GM12874 (cell line): Measurements from ENCODE around the gene CD59.

Experiments
- TF ChIP-seq, protein P1 (sequence below): IDR thresholded peaks from 2 replicates; pipeline ENCODE4 v1.5.1; 2011; ENCODE audit warnings: low read depth, mild to moderate bottlenecking, control low read depth, low read length, moderate library complexity; ENCODE audit not compliant: insufficient read depth

CD59 gene

DNA sequence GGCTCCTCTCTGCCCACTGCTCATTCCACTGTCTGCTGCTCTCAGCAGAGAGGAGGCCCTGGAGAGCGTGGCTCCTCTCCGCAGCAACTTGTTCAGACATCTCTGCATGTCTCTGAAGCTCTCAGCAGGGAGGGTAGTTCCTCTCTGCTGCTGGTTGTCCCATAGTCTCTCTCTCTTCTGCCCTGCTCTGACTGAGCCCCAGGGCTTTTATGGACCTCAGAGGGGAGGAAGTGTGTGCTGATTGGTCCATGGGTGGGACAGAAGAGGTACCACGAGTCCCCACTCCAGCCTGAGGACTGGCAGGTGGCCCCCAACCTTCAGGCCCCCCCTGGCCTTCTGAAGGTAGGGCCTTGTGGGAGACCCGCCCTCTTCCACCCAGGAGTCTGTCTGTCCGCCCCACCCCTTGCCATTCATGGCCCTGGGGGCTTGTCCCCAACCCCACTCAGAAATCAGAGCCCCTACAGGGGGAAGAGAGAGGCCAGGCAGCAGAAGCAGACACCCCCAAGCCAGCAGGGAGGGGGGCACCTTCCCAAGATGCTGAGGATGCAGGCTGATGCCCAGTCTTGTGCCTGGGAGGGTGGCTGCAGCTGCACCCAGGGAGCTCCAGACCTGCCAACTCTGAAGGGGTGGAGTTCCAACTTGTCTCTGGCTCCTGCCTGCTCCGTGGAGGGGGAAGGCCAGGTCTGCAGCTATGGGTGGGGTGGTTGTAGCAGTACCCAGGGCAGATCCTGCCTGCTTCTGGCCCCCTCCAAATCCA, 70.7 kb downstream of the CD59 start:
- TF ChIP-seq, protein P1, sequence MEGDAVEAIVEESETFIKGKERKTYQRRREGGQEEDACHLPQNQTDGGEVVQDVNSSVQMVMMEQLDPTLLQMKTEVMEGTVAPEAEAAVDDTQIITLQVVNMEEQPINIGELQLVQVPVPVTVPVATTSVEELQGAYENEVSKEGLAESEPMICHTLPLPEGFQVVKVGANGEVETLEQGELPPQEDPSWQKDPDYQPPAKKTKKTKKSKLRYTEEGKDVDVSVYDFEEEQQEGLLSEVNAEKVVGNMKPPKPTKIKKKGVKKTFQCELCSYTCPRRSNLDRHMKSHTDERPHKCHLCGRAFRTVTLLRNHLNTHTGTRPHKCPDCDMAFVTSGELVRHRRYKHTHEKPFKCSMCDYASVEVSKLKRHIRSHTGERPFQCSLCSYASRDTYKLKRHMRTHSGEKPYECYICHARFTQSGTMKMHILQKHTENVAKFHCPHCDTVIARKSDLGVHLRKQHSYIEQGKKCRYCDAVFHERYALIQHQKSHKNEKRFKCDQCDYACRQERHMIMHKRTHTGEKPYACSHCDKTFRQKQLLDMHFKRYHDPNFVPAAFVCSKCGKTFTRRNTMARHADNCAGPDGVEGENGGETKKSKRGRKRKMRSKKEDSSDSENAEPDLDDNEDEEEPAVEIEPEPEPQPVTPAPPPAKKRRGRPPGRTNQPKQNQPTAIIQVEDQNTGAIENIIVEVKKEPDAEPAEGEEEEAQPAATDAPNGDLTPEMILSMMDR, result no peak

DNA sequence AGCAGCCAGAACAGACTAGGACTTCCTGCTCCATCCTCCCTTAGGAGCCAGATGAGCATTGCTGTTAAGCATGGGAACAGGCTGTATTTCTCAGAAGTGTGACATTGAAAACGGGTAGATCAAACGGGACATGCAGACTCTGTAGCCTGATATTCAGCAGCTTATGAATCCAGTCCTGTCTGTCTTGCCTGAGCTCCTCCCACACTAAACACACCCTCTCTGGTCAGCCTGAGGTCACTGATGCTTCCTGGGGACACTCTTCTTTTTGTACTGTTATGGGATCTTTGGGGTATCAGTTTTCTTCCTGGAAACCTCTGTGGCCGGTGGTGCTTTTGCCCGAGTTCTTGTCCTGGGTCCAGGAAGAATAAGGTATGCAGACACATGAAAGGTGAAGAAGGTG, 71.4 kb downstream of the CD59 start:
- TF ChIP-seq, protein P1, result no peak

DNA sequence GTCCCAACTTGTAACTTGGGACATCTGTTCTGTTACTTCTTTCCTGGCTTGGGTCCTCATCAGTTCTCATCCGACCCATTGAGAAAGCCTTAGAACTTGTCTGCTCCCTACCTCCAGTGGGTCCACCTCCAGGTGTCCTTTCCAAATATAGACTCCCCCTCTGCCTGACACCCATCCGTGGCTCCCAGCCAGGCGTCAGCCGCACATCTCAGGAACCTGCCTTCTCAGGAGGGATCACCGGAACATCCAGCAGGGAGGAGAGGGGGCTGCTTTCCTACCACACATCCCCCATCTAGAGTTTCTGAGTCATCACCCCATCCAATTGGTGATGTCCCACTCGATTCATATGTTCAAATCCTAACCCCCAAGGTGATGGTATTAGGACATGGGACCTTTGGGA, 72.1 kb downstream of the CD59 start:
- TF ChIP-seq, protein P1, result no peak

DNA sequence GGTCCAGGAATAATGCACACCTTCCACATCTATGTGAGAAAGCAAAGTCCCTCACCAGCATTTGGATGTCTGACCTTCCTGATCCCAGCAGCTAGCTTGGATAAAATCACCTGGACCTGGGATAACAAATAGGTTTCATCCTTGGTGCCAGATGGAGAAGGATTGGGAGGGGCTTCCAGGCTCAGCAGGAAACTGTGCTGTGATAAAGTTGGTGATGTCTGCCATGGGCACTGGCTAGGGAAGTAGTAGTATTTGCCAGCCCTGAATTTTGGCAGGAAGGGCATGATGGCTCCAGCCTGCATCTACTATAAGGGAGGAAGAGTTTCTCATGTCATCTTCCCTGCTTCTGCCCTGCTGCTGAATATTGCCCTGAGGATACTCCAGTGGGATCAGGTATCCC, 73.1 kb downstream of the CD59 start:
- TF ChIP-seq, protein P1, result no peak

DNA sequence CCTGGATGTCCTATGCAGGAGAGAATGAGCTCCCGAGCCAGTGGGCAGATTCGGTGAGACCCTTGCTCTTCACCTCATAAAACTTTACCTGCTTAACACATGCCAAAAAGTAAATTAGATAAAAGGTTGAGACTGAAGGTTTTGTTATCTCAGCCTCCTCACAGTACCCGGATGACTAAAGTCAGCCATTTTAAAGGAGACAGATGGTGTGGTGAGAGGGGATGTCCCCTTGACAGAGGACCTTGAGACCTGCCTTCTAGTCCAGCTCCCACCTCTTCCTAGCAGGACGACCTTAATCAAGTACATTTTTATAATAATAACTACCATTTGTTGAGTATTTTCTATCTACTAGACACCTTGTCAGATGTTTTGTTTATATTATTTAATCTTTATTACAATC, 75.3 kb downstream of the CD59 start:
- TF ChIP-seq, protein P1, result no peak

DNA sequence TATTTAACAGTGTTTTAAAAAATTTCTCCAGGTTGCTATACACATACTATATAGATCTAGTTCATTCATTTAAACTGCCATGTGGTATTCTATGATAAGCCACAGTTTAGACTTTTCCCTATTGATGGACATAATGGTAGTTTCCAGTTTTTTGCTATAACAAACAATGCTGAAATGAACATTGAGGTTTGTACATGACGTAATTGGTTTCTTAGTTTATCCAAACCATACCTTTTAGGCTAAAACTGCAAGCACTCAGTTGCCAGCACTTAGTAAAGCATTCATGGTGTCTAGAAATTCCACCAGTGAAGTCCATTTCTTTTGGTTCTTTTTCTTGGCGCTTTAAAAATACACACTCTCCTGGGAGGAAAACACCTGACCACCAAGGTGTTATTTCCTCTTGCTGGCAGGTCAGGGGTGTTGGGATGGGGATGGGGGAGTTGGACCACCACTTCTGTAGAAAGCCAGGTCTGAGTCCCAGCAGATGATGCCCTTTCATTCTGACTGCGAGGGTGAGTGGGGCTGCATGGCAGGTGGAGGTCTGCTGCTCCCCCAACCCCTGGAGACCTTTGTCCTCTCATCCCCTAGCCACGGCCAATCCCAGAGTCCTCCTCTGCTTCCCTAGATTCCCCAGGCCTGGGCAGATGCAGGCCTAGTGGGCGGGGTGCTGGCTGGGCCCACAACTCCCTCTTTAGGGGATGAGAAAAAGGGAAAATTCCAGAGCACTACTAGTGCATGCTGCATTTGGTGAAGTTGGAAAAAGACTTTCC, 76.7 kb downstream of the CD59 start:
- TF ChIP-seq, protein P1, result no peak

DNA sequence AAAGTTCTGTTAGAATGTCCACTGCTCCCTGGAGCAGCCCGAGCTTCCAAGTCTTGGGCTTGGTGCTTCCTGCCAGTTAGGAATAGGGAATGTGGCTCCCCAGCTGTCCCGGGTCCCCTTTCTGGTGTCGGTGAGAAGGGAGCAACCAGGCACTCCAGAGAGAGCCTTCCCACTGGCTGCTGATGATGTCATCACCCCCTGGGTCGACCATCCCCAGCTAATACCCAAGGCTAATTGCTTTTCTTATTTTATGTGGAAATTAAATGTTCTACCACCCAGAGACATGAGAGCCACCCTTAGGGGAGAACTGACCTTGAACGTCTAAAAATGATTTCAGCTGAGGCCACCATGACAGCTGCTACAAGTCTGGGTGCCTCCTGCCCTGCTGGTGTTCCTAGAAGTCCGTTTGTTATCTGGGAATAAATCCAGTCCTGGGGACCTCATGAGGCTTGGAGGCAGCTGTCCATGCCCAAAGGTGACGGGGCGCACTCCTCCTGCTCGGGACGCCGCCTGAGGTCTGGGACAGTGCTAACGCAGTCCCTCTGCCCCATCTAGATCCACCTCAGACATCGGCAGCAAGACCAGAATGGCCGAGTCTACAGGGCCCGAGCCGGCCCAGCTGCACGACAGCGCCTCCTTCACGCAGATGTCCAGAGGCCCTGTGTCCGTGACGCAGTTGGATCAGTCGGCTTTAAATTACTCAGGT, 77.9 kb downstream of the CD59 start:
- TF ChIP-seq, protein P1, result no peak
